ENCODE results near the gene REX1BD. TPM values are rescaled to one million over a fixed set of nuclear protein-coding genes. Genes with fewer than 3 reads are reported as not detected.

REX1BD gene
- total RNA-seq, 1 experiment from 2014 or later, result 72.3 TPM

DNA sequence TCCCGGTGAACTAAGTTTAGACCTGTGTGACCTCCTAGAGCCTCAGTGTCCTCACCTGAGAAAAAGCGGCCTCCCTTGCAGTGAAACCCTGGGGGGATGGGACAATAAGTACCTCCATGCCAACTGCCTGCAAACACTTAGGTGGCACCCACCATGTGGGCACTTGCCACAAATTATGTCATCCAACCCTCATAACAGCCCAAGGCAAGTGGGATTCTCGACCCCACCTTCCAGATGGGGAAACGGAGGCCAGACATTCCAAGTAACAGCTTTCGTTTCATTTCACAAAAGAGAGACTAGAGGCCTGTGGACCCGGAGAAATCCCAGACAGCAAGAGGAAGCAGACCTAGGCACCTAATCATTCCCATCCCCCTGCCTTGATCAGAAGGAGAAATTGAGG is 6.9 kb downstream of the REX1BD start:
- H3K4me2 ChIP-seq (ENCODE audit: insufficient read depth, insufficient read length, low read length), result no peak overlapping the region

More for the DNA sequence above, 6.9 kb downstream of the REX1BD start:
- Histone ChIP-seq H2BK12ac (ENCODE audit: insufficient read length, low read depth, low read length) (no peak overlapping the region), H3K9me3 (ENCODE audit: control insufficient read depth, low read depth, low read length) (no peaks in the 10 kb centered on the region), H3K23me2 (ENCODE audit: insufficient read length, low read depth, low read length, poor library complexity, severe bottlenecking) (peaks cover 13% of the 10 kb centered on the region), H3K56ac (ENCODE audit: insufficient read length, low read depth, low read length) (no peak overlapping the region), H3K27ac (ENCODE audit: insufficient read length, low read depth, low read length) (no peak overlapping the region), H2AK5ac (ENCODE audit: insufficient read length, low read length) (no peak overlapping the region), H2BK20ac (ENCODE audit: low read depth, low read length, poor library complexity, severe bottlenecking) (no peak overlapping the region), H4K91ac (ENCODE audit: insufficient read length, low read depth, low read length) (no peak overlapping the region), H3K4ac (ENCODE audit: low read depth, low read length) (no peak overlapping the region), H2BK15ac (ENCODE audit: low read depth, low read length) (no peak overlapping the region), H4K8ac (replicated peaks; ENCODE audit: insufficient read length, low read depth, low read length) (no peak overlapping the region), H3T11ph (ENCODE audit: low read length) (no peak overlapping the region), H4K20me1 (ENCODE audit: control insufficient read depth, insufficient read depth, insufficient read length) (no peaks in the 10 kb centered on the region), H3K27me3 (ENCODE audit: insufficient read depth, low read length) (no peaks in the 10 kb centered on the region), H3K14ac (ENCODE audit: insufficient read depth, low read length) (no peak overlapping the region), H3K79me2 (ENCODE audit: insufficient read depth, low read length) (no peaks in the 10 kb centered on the region), H3K79me1 (ENCODE audit: insufficient read depth, low read depth, low read length, poor library complexity, severe bottlenecking) (no peaks in the 10 kb centered on the region), H4K5ac (ENCODE audit: insufficient read length, low read depth, low read length) (no peak overlapping the region), H3K23ac (ENCODE audit: insufficient read length, low read depth, low read length) (no peak overlapping the region), H2BK5ac (ENCODE audit: insufficient read length, low read length) (no peak overlapping the region), H3K4me1 (ENCODE audit: insufficient read depth, low read length) (peaks cover 8% of the 10 kb centered on the region; the same call in 1 of the 2 replicates), H3K18ac (ENCODE audit: insufficient read length, low read depth, low read length) (no peak overlapping the region), H2BK120ac (ENCODE audit: low read depth, low read length, poor library complexity, severe bottlenecking) (no peak overlapping the region), H3K9ac (ENCODE audit: extremely low read depth, insufficient read length, low read length) (no peak overlapping the region), H2AFZ (ENCODE audit: low read length) (no peak overlapping the region)
- Mint-ChIP-seq H3K36me3 (ENCODE audit: insufficient read depth in 1 of 3, low read depth in 3 of 3) (peaks cover 3 to 14% (median 5%) of the 10 kb centered on the region in 3 experiments; a peak in 5 of 7 replicates), H3K27ac (no peak overlapping the region), H3K4me3 (peak overlapping the region in 1 of 2 experiments; percentile 44; a peak in 2 of 5 replicates), H3K4me1 (peaks cover 34 to 45% of the 10 kb centered on the region in 2 experiments), H3K9me3 (no peaks in the 10 kb centered on the region; a peak in 1 of 5 replicates), H3K27me3 (ENCODE audit: low read depth) (peaks cover 34% of the 10 kb centered on the region)
- DNase-seq, result no peak
- TF ChIP-seq, protein P1, sequence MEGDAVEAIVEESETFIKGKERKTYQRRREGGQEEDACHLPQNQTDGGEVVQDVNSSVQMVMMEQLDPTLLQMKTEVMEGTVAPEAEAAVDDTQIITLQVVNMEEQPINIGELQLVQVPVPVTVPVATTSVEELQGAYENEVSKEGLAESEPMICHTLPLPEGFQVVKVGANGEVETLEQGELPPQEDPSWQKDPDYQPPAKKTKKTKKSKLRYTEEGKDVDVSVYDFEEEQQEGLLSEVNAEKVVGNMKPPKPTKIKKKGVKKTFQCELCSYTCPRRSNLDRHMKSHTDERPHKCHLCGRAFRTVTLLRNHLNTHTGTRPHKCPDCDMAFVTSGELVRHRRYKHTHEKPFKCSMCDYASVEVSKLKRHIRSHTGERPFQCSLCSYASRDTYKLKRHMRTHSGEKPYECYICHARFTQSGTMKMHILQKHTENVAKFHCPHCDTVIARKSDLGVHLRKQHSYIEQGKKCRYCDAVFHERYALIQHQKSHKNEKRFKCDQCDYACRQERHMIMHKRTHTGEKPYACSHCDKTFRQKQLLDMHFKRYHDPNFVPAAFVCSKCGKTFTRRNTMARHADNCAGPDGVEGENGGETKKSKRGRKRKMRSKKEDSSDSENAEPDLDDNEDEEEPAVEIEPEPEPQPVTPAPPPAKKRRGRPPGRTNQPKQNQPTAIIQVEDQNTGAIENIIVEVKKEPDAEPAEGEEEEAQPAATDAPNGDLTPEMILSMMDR (conservative IDR thresholded peaks at IDR 0.05), result no peak
- WGBS (ENCODE audit: extremely low coverage, insufficient read length, low lambda C conversion rate), result no CpG with 5 or more reads among the region's 6 CpGs

Data from H9 (cell line).